Kidney tubule cell (primary cell): ENCODE data around the gene NELFCD.
"Not testable (repeated sequence)": the region's sequence is repeated elsewhere in the genome, so short reads cannot be mapped to it uniquely, and the experiment has no call there.

Experiments used
- DNase-seq: peaks from one replicate; pipeline ENCODE4 v3.0.0-alpha.2; 2018; ENCODE audit warnings: low spot score

NELFCD gene, protein sequence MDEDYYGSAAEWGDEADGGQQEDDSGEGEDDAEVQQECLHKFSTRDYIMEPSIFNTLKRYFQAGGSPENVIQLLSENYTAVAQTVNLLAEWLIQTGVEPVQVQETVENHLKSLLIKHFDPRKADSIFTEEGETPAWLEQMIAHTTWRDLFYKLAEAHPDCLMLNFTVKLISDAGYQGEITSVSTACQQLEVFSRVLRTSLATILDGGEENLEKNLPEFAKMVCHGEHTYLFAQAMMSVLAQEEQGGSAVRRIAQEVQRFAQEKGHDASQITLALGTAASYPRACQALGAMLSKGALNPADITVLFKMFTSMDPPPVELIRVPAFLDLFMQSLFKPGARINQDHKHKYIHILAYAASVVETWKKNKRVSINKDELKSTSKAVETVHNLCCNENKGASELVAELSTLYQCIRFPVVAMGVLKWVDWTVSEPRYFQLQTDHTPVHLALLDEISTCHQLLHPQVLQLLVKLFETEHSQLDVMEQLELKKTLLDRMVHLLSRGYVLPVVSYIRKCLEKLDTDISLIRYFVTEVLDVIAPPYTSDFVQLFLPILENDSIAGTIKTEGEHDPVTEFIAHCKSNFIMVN

GRCh38 chr20:58980711-58981627 is at the start of gene NELFCD:
TSS of gene NELFCD (plus strand) at chr20:58981256. CDS start at chr20:58981310, 54 bp downstream.
- DNase-seq: peak; percentile 89

DNA sequence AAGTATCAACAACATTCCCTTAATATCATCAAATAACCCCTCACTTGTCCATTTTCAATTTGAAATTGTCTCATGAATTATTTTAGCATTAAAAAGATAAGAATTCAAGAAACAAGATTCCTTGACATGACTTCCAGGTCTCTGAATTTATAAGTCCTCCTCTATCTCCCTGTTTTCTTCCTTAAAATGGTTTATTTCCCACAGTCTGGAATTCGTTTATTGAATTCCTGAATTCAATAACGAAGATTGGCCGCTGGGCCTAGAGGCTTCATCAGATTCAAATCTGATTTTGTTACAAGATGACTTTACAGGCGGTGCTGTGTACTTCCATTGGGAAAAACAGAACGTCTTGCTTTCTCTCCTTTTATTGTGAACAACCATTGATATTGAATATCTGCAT is 48.9 kb upstream of the NELFCD start:
- DNase-seq: no peak

GRCh38 chr20:58938078-58938477 is 43.0 kb upstream of the NELFCD start:
- DNase-seq: no peak

DNA sequence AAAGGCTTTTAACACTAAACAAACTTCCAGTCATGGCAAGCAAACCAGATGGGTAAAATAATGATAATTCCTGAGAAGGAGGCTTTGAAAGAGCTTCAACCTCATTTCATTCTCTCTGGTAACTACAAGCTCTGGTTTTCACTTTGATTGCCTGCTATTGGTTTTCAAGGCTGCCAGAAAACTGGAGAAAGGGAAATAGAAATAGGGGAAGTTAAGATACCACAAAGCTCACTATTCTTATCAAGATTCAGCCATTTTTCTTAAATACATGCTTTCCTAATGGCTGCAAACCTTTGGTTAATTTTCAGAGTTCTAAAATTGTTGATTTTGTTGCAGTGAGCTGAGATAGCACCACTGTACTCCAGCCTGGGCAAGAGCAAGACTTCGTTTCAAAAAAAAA is 42.5 kb upstream of the NELFCD start:
- no peak for DNase-seq

DNA sequence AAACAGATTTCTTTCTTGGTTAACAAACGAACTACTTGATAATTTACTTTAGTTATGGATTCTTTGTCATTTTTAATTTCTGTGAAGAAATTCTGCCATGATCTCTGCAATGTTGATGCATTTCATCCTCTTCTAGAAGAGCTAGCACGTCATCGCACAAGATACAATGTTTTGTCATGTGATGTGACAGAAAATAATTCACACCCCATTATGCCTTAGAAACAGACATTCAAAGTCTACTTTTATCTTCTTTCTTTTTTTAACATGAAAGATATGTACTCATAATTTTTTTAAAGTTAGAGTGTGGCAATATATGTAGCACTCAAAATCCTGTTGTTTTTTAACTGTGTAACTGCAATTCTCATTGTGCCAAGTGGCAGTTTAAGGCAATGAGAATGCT is 39.6 kb upstream of the NELFCD start:
- DNase-seq: no peak

DNA sequence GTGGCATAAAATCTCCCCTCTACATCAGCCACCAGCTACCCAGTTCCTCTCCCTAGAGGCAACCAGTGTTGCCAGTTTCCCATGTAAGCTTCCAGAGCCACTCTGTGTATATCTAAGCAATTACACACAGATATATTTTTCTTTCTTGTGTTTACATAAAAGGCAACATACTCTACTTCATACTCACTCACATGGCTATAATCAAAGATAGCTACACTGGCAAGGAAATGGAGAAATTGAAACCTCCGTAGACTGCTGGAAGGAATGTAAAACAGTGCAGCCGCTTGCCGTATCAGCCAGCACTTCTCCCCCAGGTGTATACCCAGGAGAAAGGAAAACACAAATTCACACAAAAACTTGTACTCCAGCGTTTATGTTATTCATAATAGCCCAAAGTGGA is 38.5 kb upstream of the NELFCD start:
- no peak for DNase-seq

DNA sequence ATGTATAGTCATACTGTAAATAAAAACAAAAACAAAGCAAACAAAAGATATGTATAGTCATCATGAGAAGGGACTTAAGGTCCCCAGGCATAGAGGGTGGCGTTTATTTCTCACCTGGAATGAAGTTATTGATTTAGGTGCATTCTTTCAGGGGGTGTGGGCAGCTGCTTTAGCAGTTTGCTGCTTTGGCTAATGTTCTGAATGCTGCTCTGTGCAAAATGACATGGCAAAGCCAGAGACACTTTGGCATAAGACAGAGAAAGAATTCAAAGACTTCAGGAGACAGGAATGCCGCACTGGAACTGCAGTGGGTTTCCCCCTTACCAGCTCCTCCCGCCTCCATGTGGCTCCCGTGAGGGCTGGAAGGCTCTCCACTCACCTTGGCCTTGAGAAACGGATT is 36.4 kb upstream of the NELFCD start:
- DNase-seq: peak; percentile 12

DNA sequence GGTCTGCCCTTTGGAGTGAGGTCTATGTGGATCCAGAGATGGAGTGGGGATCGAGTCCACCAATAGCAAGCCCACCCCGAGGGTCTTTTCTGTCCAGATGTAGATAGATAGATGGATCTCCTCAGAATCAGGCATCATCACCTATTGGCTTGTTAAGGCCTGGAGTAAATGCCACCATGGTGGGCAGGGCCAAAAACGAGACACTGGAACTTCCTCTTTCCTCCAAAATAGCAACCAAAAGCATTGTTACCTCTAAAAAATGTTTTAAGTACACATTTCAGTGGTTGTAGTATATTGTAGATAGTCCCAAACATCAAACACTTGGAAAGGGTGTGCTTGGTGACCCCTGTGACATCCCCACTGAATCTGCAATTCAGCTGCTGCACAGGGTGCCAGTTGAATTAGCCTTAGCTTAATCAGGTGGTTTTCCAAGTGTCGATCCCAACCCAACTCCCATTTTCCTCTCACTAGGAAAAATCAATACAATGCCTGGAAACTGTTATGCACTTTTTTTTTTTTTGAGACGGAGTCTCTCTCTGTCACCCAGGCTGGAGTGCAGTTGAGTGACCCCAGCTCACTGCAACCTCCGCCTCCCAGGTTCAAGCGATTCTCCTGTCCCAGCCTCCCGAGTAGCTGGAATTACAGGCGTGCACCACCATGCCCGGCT is 35.0 kb upstream of the NELFCD start:
- DNase-seq: no peak

DNA sequence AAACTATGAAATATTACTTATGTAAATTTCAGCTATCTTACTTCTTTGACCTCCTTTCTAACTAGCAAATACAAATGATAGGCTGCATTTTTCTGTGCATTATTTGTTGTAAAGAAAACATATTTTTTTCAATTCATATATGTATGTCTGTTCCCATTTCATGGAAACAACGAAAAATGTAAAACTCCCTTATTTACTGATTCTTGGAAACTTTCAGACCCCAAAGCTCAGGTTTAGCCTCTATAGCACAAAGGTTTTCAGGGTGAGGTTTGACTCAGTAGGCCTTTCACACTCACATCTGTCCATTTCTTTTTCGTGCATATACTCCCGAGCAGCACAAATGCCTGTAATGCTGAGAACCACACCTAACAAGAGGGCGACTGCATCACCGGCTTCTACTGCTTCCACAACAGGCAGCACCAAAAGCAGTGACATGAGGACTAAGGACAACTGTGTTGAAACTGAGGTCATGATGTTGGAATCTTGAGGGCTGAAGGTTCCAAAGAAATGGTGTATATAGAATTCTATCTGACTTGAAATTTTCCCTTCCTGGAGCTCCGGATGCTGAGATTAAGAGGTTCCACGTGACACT is 33.2 kb upstream of the NELFCD start:
- not testable (repeated sequence) for DNase-seq

- DNase-seq: no peak
Measured at GRCh38 chr20:58950603-58951002, 30.5 kb upstream of the NELFCD start.

DNA sequence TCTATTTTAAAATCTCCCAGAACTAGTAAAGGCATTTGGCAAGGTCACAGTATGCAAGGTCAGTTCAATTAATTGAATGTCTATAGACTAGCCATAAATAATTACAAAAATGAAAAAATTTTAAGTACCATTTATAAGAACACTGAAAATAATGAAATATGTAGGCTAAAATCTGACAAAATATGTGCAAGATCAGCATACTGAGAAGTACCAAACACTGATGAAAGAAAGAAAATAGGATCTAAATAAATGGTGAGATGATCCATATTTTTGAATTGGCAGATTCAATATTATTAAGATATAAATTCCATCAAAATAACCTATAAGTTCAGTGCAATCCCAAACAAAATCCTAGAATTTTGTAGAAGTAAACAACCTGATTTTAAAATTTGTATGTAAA is 28.0 kb upstream of the NELFCD start:
- DNase-seq: no peak

GRCh38 chr20:58956078-58956477 is 25.0 kb upstream of the NELFCD start:
- DNase-seq: no peak

GRCh38 chr20:58959652-58960051 is 21.4 kb upstream of the NELFCD start:
- no peak for DNase-seq

DNA sequence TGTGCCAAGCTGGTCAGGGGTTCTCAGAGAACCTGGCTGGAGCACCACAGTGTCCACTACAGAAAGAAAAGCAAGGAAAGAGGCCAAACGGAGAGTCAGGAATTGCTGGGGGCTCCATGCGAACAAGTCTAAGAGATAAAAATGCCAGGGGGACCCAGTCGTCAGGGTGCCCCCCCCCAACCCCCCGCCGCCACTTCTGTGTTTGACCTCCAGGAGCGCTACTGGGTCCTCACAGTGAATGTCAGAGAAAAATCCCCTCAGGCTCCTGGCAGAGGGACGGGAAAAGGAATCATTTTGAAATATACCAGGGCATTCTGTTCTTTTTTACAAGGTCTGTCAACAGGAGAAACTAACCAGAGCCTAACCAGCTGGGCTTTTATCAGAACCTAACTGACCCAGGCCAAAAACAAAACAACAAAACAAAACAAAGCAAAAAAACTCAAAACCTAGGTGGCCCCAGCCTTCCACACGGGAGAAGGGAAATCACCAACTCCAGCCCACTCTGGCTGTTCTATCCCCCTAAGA is 17.9 kb upstream of the NELFCD start:
- DNase-seq: no peak

DNA sequence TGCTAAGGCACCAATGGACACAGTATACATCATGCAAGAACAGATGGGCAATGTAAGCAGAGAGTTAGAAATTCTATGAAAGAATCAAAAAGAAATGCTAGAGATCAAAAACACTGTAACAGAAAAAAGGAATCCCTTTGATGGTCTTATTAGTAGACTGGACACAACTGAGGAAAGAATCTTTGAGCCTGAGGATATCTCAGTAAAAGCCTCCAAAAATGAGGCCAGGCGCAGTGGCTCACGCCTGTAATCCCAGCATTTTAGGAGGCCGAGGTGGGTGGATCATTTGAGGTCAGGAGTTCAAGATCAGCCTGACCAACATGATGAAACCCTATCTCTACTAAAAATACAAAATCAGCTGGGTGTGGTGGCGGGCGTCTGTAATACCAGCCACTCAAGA is 17.1 kb upstream of the NELFCD start:
- DNase-seq: not testable (repeated sequence)

- DNase-seq: no peak
Measured at GRCh38 chr20:58965270-58966064, 15.6 kb upstream of the NELFCD start.

GRCh38 chr20:58967652-58968429 is 13.2 kb upstream of the NELFCD start:
- DNase-seq: no peak

DNA sequence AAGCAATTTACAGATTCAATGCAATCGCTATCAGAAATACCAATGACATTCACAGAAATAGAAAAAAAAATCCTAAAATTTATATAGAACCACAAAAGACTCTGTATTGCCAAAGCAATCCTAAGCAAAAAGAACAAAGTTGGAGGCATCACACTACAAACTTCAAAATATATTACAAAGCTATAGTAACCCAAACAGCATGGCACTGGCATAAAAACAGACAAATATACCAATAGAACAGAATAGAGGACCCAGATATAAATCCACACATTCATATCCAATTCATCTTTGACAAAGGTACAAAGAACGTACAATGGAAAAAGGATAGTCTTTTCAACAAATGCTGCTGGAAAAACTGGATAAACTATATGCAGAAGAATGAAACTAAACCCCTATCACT is 11.6 kb upstream of the NELFCD start:
- no peak for DNase-seq

DNA sequence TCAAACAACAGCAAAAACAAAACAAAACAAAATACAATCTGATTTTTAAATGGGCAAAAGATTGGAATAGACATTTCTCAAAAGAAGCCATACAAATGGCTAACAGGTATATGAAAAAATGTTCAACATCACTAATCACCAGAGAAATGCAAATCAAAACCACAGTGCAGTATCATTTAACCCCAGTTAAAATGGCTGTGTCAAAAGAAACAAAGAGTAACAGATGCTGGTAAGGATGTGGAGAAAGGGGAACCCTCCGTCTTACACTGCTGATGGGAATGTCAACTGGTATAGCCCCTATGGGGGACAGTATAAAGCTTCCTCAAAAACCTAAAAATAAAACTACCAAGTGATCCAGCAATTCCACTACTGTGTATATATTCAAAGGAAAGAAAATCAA is 10.9 kb upstream of the NELFCD start:
- no peak for DNase-seq

GRCh38 chr20:58971429-58971828 is 9.6 kb upstream of the NELFCD start:
- DNase-seq: no peak
